KBM-7 (cell line): ENCODE results near the gene PICALM.
A peak's percentile ranks its signal among the peaks of the same experiment; 100 is the strongest.

ENCODE experiments used
- DNase-seq: peaks from one replicate; pipeline ENCODE4 v3.0.0-alpha.2; 2015
- in situ Hi-C: fragments of 300-500 bp; cut with MboI; formaldehyde crosslinking; loops from 2 replicates; pipeline ENCODE4 v1.14.3; 2020; ENCODE audit warnings: low sequenced_read_pairs, low pct_unique_long_range_greater_than_20kb, mixed read lengths

Gene PICALM

GRCh38 chr11:86087256-86087655, 18.4 kb upstream of the PICALM start:
- no peak for DNase-seq
- in situ Hi-C loops, result no loop called here

- DNase-seq, result no peak
- in situ Hi-C loops, result no loop called here
These were observed 12.6 kb upstream of the PICALM start for GRCh38 chr11:86081455-86081854.

- no peak for DNase-seq
- in situ Hi-C loops, result no loop called here
These were observed 10.5 kb upstream of the PICALM start for GRCh38 chr11:86079421-86079820.

GRCh38 chr11:86073948-86074347, 5.1 kb upstream of the PICALM start:
- in situ Hi-C loops, result no loop called here

GRCh38 chr11:86072211-86072610, 3.3 kb upstream of the PICALM start:
- in situ Hi-C loops, result no loop called here

More at GRCh38 chr11:86073948-86074347, 5.1 kb upstream of the PICALM start:
- no peak for DNase-seq

GRCh38 chr11:86070142-86071056, 1.5 kb upstream of the PICALM start:
- DNase-seq, result no peak
- in situ Hi-C loops, result no loop called here

More at GRCh38 chr11:86072211-86072610, 3.3 kb upstream of the PICALM start:
- DNase-seq, result no peak

GRCh38 chr11:86069408-86070101, 671 bp upstream of the PICALM start:
- in situ Hi-C loops, result no loop called here
- peak; percentile 90 for DNase-seq

GRCh38 chr11:86068138-86068871, 579 bp downstream of the PICALM start:
- DNase-seq, result peak; percentile 51
- in situ Hi-C loops, result no loop called here

GRCh38 chr11:86067851-86068137, 1.1 kb downstream of the PICALM start:
- peak; percentile 41 for DNase-seq
- in situ Hi-C loops, result no loop called here

- DNase-seq, result peak; percentile 69
- in situ Hi-C loops, result no loop called here
These were observed 1.7 kb downstream of the PICALM start for GRCh38 chr11:86067009-86067850.

GRCh38 chr11:86066657-86067008, 2.3 kb downstream of the PICALM start:
- in situ Hi-C loops, result no loop called here
- DNase-seq, result peak; percentile 16

- no peak for DNase-seq
These were observed 2.9 kb downstream of the PICALM start for GRCh38 chr11:86066033-86066432.

GRCh38 chr11:86064220-86064803, 4.6 kb downstream of the PICALM start:
- in situ Hi-C loops, result no loop called here
- no peak for DNase-seq

More at GRCh38 chr11:86066033-86066432, 2.9 kb downstream of the PICALM start:
- in situ Hi-C loops, result no loop called here

GRCh38 chr11:86063536-86063935, 5.3 kb downstream of the PICALM start:
- in situ Hi-C loops, result no loop called here
- DNase-seq, result no peak

- in situ Hi-C loops, result no loop called here
- DNase-seq, result no peak
These were observed 6.2 kb downstream of the PICALM start for GRCh38 chr11:86062719-86063118.

- in situ Hi-C loops, result no loop called here
- no peak for DNase-seq
These were observed 7.2 kb downstream of the PICALM start for GRCh38 chr11:86061483-86062205.

- DNase-seq, result no peak
- in situ Hi-C loops, result no loop called here
These were observed 8.3 kb downstream of the PICALM start for GRCh38 chr11:86060544-86060943.

- in situ Hi-C loops, result no loop called here
- DNase-seq, result no peak
These were observed 10.5 kb downstream of the PICALM start for GRCh38 chr11:86058360-86058759.
